HG02610 (cell line): ENCODE measurements around the gene DHX8.
"Not testable (repeated sequence)": the region's sequence is repeated elsewhere in the genome, so short reads cannot be mapped to it uniquely, and the experiment has no call there.

Experiments
- ATAC-seq: cut with Tn5 transposase; IDR thresholded peaks from one replicate; pipeline ENCODE4 v1.9.1; 2021; ENCODE audit warnings: mild to moderate bottlenecking, moderate library complexity; ENCODE audit not compliant: unreplicated experiment

The DHX8 gene

DNA sequence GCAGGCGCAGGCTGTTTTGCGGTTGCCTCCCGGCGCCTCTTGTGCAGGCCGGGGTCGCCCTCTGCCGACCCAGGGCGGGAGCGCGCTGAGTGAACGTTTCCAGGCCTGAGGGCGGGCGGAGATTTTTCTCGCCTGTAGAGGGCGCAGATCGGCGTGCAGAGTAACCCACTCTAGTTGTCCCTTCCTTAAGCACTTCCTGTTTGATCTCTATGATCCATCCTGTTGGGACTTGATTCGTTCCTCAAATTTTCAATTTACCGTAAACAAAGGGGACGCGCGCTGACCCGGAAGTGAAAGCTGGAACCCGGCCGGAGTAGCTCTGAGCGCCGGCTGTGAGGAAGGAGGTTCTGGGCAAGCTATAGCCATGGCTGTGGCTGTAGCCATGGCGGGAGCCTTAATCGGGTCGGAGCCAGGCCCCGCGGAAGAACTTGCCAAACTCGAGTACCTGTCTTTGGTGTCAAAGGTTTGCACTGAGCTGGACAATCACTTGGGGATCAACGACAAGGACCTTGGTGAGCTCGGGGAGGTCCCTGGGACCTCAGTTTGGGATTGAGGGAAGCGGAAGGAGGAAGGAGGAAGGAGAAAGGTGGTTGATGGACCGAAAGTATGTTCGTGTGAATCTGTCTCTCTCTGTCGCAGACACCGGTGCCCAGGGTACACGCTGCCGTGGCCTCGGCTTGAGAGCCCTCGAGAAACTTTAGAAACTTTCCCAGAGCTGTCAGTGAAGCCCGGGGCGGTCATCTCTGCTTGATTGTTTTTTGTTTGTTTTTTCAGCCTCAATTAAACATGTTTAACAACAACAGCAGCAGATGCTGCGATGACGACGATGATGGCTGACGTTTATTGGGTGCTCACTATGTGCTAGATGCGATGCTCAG is at the start of gene DHX8:
TSS of gene DHX8 (plus strand) at position 302 of the 878 bp plus-strand sequence. CDS start at position 365, 63 bp downstream.
- ATAC-seq = peak; percentile 91

GRCh38 chr17:43434902-43435319 is 48.9 kb upstream of the DHX8 start:
- ATAC-seq = no peak

GRCh38 chr17:43437756-43438155 is 46.0 kb upstream of the DHX8 start:
- ATAC-seq = no peak

- ATAC-seq = no peak
Observed at GRCh38 chr17:43438626-43439025, 45.1 kb upstream of the DHX8 start.

DNA sequence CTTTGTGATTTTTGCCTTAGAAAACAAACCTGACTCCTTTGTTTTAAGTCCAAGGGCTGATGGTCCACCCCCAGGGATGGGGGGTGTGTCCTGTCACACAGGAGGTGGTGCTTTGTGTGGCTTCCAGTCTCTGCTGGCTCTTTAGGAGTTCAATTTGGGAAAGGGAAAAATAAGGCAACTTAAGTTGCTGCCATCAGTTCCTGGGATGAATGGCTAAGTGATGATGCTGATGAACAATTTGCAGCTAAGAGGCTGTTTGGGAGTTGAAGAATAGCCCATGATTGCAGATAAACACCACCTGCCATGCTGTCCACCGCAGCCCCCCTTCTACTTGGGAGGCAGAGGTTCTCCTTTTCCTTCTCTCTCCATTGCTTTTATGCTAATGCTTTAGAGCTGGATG is 44.7 kb upstream of the DHX8 start:
- ATAC-seq = no peak

DNA sequence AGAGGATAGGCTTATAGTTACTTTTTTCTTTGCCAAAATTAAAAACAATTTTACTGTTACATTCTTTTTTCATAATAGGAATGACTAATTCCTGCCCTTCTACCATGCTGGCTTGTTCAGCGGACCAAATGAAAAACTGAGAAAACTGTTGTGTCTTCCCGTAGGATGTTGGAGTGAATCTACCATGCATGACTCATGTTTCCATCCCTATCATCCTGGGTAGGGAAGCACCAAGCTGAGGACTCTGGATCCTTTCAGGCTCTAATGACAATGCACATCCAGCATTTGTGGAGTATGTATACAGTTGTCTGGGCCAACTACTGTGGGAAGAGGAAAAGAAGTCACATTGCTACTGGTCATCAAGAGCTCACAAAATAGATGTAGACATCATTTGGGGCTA is 41.1 kb upstream of the DHX8 start:
- ATAC-seq = no peak

DNA sequence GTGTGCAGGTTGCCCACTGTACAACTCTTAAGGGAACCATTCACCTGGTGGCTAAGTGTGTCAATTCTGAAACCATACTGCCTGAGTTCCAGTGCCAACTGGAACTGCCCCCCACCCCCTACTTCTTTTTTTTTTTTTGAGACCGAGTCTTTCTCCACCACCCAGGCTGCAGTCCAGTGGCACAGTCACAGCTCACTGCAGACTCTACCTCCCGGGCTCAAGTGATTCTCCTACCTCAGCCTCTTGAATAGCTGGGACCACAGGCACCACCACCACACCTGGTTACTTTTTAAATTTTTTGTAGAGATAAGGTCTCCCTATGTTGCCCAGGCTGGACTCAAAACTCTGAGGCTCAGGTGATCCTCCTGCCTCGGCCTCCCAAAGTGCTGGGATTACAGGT is 40.4 kb upstream of the DHX8 start:
- ATAC-seq = no peak

GRCh38 chr17:43444223-43445008 is 39.4 kb upstream of the DHX8 start:
- ATAC-seq = no peak

GRCh38 chr17:43445009-43445589 is 38.7 kb upstream of the DHX8 start:
- ATAC-seq = no peak

GRCh38 chr17:43446773-43447172 is 37.0 kb upstream of the DHX8 start:
- no peak for ATAC-seq

GRCh38 chr17:43448720-43449469 is 34.9 kb upstream of the DHX8 start:
- no peak for ATAC-seq

DNA sequence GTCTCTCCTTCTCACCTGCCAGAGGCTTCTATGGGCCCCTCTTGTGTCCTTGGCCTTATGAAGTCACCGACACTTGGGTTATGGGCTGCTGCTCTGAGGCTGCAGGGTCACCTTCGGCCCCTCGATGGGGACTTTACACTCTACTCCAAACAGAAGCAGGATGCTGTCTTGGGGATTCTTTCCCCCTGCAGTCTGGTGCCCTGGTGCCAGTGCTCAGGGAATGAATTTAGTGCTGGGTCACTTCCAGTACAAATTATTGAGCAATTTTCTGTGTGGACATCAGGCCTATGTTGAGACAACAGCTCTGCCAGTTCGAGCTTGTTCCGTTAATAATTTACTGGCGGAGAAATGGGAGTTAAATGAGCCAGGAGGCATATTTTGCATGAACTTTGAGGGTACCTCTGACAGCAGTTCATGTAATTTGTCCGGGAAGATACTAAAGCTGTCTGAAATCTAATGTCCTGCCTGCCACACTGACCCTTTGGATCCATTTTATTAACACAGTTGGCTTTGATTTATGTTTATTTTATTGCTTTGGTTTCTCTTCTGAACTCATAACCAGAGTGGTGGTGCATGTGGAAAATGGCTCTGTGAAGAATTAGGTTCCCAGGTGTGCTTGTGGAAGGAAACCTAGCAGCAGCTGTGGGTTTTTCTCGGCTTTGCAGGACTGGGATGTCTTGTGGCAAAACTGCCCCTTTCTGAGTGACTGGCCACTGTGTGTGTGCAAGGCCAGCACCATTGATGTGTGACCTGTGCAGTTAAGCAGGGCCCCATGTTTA is 34.1 kb upstream of the DHX8 start:
- ATAC-seq = no peak

DNA sequence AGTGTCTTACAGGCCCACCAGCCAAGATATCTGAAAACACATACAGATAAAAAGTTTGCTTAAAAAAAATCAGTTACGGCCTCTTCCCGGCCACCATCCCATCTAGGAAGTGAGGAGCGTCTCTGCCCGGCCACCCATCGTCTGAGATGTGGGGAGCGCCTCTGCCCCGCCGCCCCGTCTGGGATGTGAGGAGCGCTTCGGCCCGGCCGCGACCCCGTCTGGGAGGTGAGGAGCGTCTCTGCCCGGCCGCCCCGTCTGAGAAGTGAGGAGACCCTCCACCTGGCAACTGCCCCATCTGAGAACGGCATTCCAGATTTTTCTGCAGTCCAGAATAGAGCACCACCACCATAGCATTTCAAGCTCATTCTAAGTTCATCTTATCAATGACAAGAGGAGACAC is 33.0 kb upstream of the DHX8 start:
- ATAC-seq = not testable (repeated sequence)

DNA sequence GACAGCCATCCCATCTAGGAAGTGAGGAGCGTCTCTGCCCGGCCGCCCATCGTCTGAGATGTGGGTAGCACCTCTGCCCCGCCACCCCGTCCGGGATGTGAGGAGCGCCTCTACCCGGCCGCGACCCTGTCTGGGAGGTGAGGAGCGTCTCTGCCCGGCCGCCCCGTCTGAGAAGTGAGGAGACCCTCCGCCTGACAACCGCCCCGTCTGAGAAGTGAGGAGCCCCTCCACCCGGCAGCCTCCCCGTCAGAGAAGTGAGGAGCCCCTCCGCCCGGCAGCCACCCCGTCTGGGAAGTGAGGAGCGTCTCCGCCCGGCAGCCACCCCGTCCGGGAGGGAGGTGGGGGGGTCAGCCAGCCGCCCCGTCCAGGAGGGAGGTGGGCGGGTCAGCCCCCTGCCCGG is 32.0 kb upstream of the DHX8 start:
- ATAC-seq = not testable (repeated sequence)

DNA sequence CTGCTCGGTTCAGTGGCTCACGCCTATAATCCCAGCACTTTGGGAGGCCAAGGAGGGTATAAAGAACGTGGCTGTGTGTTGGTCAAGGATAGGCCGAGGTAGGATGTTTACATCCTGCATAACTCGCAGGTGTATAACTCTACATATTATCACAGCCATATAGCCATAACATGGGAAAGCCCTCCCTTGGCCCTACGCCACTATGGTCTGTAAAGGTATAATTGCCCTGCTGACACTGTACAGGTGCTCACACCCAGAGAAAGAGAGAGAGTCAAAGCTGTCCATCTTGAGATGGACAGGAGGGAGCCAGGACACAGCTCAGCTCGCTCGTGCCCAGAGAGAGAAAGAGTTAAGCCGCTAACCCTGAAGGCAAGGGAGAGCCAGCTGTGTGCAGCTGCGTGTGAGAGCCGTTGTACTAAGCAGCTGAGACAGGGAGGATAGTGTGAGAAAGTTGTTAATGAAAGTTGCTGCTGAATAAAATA is 30.4 kb upstream of the DHX8 start:
- ATAC-seq = no peak

- no peak for ATAC-seq
Observed at GRCh38 chr17:43454868-43455267, 28.9 kb upstream of the DHX8 start.

GRCh38 chr17:43456029-43456428 is 27.7 kb upstream of the DHX8 start:
- ATAC-seq = no peak

DNA sequence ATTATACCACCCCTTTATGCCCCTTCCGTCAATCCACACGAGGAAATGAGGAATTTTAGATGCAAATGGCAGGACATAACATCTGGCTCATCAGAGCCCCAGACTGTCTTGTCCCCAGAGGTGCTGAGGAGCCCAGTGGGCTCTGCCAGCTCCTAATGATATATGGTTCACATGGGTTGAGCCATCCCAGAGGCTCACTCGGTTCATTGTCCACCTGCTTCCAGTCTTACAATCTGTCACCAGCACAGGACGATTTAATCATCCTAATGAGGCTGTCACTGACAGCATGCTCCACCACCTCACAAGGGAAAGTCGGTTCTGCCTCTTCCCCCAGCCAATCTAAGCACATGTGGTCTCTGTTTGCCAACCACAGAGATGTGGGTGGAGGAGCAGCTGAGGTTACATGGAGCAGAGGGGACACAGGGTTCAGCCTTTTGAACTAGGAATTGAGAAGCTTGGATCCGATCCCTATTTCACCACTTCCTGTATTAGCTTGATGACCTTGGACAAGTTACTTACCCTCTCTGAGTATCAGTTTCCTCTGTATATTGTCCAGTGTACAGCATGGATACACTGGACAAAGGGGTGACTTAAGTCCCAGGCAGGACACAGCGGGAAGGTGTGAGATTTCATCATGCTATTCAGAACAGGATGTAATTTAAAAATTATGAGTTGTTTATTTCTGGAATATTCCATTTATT is 27.0 kb upstream of the DHX8 start:
- ATAC-seq = no peak

DNA sequence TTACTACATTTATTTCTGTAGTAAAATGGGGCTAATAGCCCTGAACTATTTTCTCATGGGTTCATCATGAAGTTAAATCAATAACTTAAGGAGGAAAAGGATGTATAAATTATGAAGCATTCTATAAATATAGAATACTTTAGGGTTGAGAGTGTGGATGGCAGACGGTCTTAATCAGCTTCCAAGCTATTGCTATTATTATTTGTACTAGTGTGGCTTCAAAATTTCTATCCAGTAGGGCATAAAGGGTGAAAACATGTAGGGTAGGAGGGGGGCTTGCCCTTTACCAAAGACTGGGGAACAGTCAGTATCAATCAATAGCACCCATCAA is 26.4 kb upstream of the DHX8 start:
- ATAC-seq = no peak

GRCh38 chr17:43459878-43460277 is 23.9 kb upstream of the DHX8 start:
- ATAC-seq = not testable (repeated sequence)
